Cardiac fibroblast (primary cell): ENCODE results near the gene FOXC2.

Experiments
- DNase-seq, 2 donors: peaks; one replicate each; pipeline versions ENCODE4 v3.0.0 to v3.0.0-alpha.2; 2010; ENCODE audit warnings: low read depth in 2 of 2
- H3K4me3 ChIP-seq, 2 donors: replicated peaks in 1 of 2; 1 replicate in 1 of 2; 2 replicates in 1 of 2; pipeline ENCODE4 v1.5.1; 2011; ENCODE audit warnings: low read depth in 2 of 2, low read length in 2 of 2, mild to moderate bottlenecking in 2 of 2, moderate library complexity in 1 of 2
- TF ChIP-seq, protein P1 (sequence below): IDR thresholded peaks from one replicate; pipeline ENCODE4 v1.5.1; 2011; ENCODE audit warnings: low read depth, mild to moderate bottlenecking, low read length, inconsistent platforms

The FOXC2 gene

DNA sequence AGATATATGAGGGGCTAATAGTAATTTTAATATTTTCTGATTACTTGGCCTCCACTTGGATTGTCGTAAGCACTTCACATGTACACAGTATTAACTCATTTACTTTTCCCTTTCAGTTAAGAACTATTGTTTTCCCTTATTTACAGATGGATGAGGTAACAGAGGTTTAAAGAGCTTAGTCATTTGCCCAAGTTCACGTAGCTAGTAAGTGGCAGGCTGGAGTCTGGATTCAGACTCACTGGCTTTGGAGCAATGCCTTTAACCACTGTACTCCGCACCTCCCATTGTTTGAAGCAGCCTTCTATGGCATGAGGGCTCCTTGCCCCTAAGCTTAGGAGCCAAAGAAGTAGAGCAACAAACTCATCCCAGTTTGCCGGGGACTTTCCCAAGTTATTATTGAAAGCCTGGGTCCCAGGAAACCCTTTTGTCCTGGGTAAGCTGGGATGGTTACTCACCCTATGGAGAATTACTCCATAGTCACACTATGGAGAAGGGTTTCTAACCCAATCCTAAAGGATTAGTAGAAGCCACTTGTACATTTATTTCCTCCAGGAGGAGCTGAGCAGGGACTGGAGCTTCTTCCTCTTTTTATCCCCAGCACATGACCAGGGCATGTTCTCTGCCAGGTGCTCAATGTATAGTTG is 24.0 kb downstream of the FOXC2 start:
- peak; percentile 73 to 96 for DNase-seq
- H3K4me3 ChIP-seq, result no peak overlapping the region
- TF ChIP-seq, protein P1, sequence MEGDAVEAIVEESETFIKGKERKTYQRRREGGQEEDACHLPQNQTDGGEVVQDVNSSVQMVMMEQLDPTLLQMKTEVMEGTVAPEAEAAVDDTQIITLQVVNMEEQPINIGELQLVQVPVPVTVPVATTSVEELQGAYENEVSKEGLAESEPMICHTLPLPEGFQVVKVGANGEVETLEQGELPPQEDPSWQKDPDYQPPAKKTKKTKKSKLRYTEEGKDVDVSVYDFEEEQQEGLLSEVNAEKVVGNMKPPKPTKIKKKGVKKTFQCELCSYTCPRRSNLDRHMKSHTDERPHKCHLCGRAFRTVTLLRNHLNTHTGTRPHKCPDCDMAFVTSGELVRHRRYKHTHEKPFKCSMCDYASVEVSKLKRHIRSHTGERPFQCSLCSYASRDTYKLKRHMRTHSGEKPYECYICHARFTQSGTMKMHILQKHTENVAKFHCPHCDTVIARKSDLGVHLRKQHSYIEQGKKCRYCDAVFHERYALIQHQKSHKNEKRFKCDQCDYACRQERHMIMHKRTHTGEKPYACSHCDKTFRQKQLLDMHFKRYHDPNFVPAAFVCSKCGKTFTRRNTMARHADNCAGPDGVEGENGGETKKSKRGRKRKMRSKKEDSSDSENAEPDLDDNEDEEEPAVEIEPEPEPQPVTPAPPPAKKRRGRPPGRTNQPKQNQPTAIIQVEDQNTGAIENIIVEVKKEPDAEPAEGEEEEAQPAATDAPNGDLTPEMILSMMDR, result no peak

- TF ChIP-seq, protein P1, result no peak
- no peak for DNase-seq
- H3K4me3 ChIP-seq, result no peak overlapping the region
Observed at GRCh38 chr16:86591270-86591669, 24.6 kb downstream of the FOXC2 start.

GRCh38 chr16:86593913-86594620 is 27.4 kb downstream of the FOXC2 start:
- H3K4me3 ChIP-seq, result no peak overlapping the region
- no peak for DNase-seq
- TF ChIP-seq, protein P1, result no peak

GRCh38 chr16:86594721-86595120 is 28.1 kb downstream of the FOXC2 start:
- TF ChIP-seq, protein P1, result no peak
- DNase-seq, result no peak
- H3K4me3 ChIP-seq, result no peak overlapping the region

- TF ChIP-seq, protein P1, result no peak
- H3K4me3 ChIP-seq, result no peak overlapping the region
- no peak for DNase-seq
Observed at GRCh38 chr16:86595983-86596605, 29.5 kb downstream of the FOXC2 start.

GRCh38 chr16:86597126-86597879 is 30.7 kb downstream of the FOXC2 start:
- TF ChIP-seq, protein P1, result no peak
- no peak overlapping the region for H3K4me3 ChIP-seq
- DNase-seq, result no peak
